GM23338 (cell line): ENCODE results near the gene YTHDF1. TPM values are rescaled to one million over a fixed set of nuclear protein-coding genes. Genes with fewer than 3 reads are reported as not detected.

Experiments used
- ATAC-seq: fragments of 200-7000 bp; cut with Tn5 transposase; 3 replicates; pipeline ENCODE4 v1.9.1; 2020
- DNase-seq: peaks from one replicate; pipeline ENCODE4 v3.0.0-alpha.2; 2015; ENCODE audit warnings: low spot score
- H2AFZ ChIP-seq: fragments of 200-600 bp; sonication (generic); 2 replicates; pipeline ENCODE4 v1.8.0; 2016; ENCODE audit warnings: antibody characterized with exemption, mild to moderate bottlenecking, moderate library complexity
- H3F3A ChIP-seq: fragments of 200-600 bp; sonication (generic); replicated peaks from 2 replicates; pipeline ENCODE4 v1.8.0; 2017; ENCODE audit warnings: antibody characterized with exemption, mixed run types, low read depth
- H3K27ac ChIP-seq: fragments of 200-600 bp; sonication (generic); 2 replicates; pipeline ENCODE4 v1.6.1; 2016; ENCODE audit warnings: low read depth
- H3K27me3 ChIP-seq: fragments of 200-600 bp; sonication (generic); 2 replicates; pipeline ENCODE4 v1.8.0; 2016; ENCODE audit warnings: mild to moderate bottlenecking, mixed run types, moderate library complexity; ENCODE audit not compliant: insufficient read depth
- H3K36me3 ChIP-seq: fragments of 200-600 bp; sonication (generic); 2 replicates; pipeline ENCODE4 v1.8.0; 2016; ENCODE audit warnings: mild to moderate bottlenecking; ENCODE audit not compliant: insufficient read depth
- H3K4me1 ChIP-seq: fragments of 200-600 bp; sonication (generic); 2 replicates; pipeline ENCODE4 v1.8.0; 2016; ENCODE audit warnings: mild to moderate bottlenecking, moderate library complexity; ENCODE audit not compliant: insufficient read depth
- H3K4me2 ChIP-seq: fragments of 200-600 bp; sonication (generic); 2 replicates; pipeline ENCODE4 v1.7.1; 2017; ENCODE audit warnings: mixed run types
- H3K4me3 ChIP-seq: fragments of 200-600 bp; sonication (generic); 2 replicates; pipeline ENCODE4 v1.6.1; 2016; ENCODE audit warnings: mixed run types
- H3K79me2 ChIP-seq: fragments of 200-600 bp; sonication (generic); replicated peaks from 2 replicates; pipeline ENCODE4 v1.8.0; 2017; ENCODE audit warnings: mild to moderate bottlenecking; ENCODE audit not compliant: insufficient read depth
- H3K9me2 ChIP-seq: fragments of 200-600 bp; sonication (generic); 2 replicates; pipeline ENCODE4 v1.8.0; 2017; ENCODE audit not compliant: insufficient read depth
- H4K20me1 ChIP-seq: fragments of 200-600 bp; sonication (generic); replicated peaks from 2 replicates; pipeline ENCODE4 v1.8.0; 2017; ENCODE audit warnings: mild to moderate bottlenecking; ENCODE audit not compliant: insufficient read depth
- H3K27ac Mint-ChIP-seq: 2 replicates; pipeline ENCODE4 v1.8.0; 2020; ENCODE audit warnings: inconsistent platforms, mild to moderate bottlenecking, moderate library complexity, mixed read lengths
- H3K27me3 Mint-ChIP-seq: 3 replicates; pipeline ENCODE4 v1.8.0; 2022; ENCODE audit warnings: low read depth, mild to moderate bottlenecking, moderate library complexity, mixed read lengths, inconsistent platforms; ENCODE audit not compliant: insufficient read depth, poor library complexity
- H3K36me3 Mint-ChIP-seq: 3 replicates; pipeline ENCODE4 v1.8.0; 2021; ENCODE audit warnings: low read depth, mild to moderate bottlenecking, inconsistent platforms, moderate library complexity, mixed read lengths
- H3K4me1 Mint-ChIP-seq: 3 replicates; pipeline ENCODE4 v1.8.0; 2020; ENCODE audit warnings: mild to moderate bottlenecking, inconsistent platforms, mixed read lengths
- H3K4me3 Mint-ChIP-seq: 3 replicates; pipeline ENCODE4 v1.8.0; 2021; ENCODE audit warnings: moderate library complexity, mild to moderate bottlenecking, inconsistent platforms, mixed read lengths
- H3K9me3 Mint-ChIP-seq: 3 replicates; pipeline ENCODE4 v1.8.0; 2020; ENCODE audit warnings: moderate library complexity, mild to moderate bottlenecking, inconsistent platforms, mixed read lengths
- CREB1 ChIP-seq: fragments of 250-450 bp; sonication (Bioruptor Pico); IDR thresholded peaks from 2 replicates; pipeline ENCODE4 v1.5.0; 2020; ENCODE audit warnings: low read depth, mild to moderate bottlenecking, moderate library complexity
- EZH2 ChIP-seq: fragments of 200-600 bp; sonication (generic); IDR thresholded peaks from one replicate; pipeline ENCODE4 v1.8.0; 2017; ENCODE audit warnings: antibody characterized with exemption, mild to moderate bottlenecking, low read depth; ENCODE audit not compliant: unreplicated experiment
- EZH2phosphoT487 ChIP-seq: fragments of 200-600 bp; sonication (generic); IDR thresholded peaks from one replicate; pipeline ENCODE4 v1.8.1; 2018; ENCODE audit warnings: antibody characterized with exemption; ENCODE audit not compliant: unreplicated experiment
- JUNB ChIP-seq: IDR thresholded peaks from one replicate; pipeline ENCODE4 v1.6.1; 2016; ENCODE audit warnings: antibody characterized with exemption; ENCODE audit not compliant: unreplicated experiment
- NANOG ChIP-seq: IDR thresholded peaks from 2 replicates; pipeline ENCODE4 v1.6.1; 2016; ENCODE audit warnings: antibody characterized with exemption, borderline replicate concordance
- POLR2AphosphoS5 ChIP-seq: IDR thresholded peaks from 2 replicates; pipeline ENCODE4 v1.6.1; 2016; ENCODE audit warnings: antibody characterized with exemption, low read depth
- STAT1 ChIP-seq: IDR thresholded peaks from one replicate; pipeline ENCODE4 v1.6.1; 2016; ENCODE audit warnings: antibody characterized with exemption; ENCODE audit not compliant: unreplicated experiment
- ZNF114 ChIP-seq: fragments of 250-450 bp; sonication (Bioruptor Pico); IDR thresholded peaks from 2 replicates; pipeline ENCODE4 v1.5.0; 2020; ENCODE audit warnings: mild to moderate bottlenecking, moderate library complexity
- ZNF331 ChIP-seq: fragments of 250-450 bp; sonication (Bioruptor Pico); IDR thresholded peaks from 2 replicates; pipeline ENCODE4 v1.5.0; 2020; ENCODE audit warnings: low read depth, mild to moderate bottlenecking, moderate library complexity
- polyA plus RNA-seq: library from polyadenylated mRNA; unstranded; fragments of >200 nt; fragmentation: Nextera tagmentation; extraction: Ambion mirVana; gene quantifications from 2 replicates; pipeline ENCODE4 v1.2.1, GENCODE V29; 2016
- total RNA-seq: library from RNA; depleted of rRNA; stranded (reverse); fragments of >200 nt; shearing (Covaris generic); gene quantifications from 2 replicates; pipeline ENCODE4 v1.2.3, GENCODE V29; 2014
- TF ChIP-seq, protein P1 (sequence below): fragments of 250-450 bp; sonication (Bioruptor Pico); IDR thresholded peaks from 2 replicates; pipeline ENCODE4 v1.5.0; 2020; ENCODE audit warnings: mild to moderate bottlenecking, moderate library complexity
- TF ChIP-seq, protein P2 (sequence below), 2 experiments: fragments of 200-600 bp in 1 of 2; sonication (generic) in 1 of 2; conservative IDR thresholded peaks; 2 replicates each; pipeline versions ENCODE4 v1.5.1 to v1.6.1; 2016 to 2017; ENCODE audit warnings: antibody characterized with exemption in 2 of 2, low read depth in 2 of 2, mild to moderate bottlenecking in 2 of 2, moderate library complexity in 1 of 2
- TF ChIP-seq, protein P3 (sequence below): IDR thresholded peaks from one replicate; pipeline ENCODE4 v1.6.1; 2018; ENCODE audit warnings: antibody characterized with exemption; ENCODE audit not compliant: unreplicated experiment
- TF ChIP-seq, protein P4 (sequence below): IDR thresholded peaks from 2 replicates; pipeline ENCODE4 v1.6.1; 2016; ENCODE audit warnings: antibody characterized with exemption

The YTHDF1 gene
- total and polyA plus RNA-seq, 2 experiments from 2014 or later: 30.9 to 64.3 TPM

DNA sequence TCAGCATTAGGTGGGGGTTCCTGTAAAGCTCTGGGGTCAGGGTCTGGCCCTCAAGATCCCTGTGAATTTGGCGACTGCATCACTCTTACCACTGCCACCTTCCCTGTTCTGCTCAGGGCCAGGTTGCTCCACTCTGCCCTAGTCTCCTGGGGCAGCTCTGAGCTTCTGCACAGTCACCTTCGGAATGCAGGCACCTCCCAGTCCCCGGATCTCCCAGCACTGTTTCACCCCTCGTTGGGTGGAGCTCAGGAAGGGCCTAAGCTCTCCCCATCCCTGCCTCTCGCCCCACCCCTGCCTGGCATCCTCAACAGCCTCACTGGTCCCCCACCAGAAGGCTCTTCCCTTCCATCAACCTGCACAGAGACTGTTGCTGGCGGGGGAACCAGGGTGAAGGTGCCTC, 46.2 kb downstream of the YTHDF1 start:
- Mint-ChIP-seq H3K36me3 (peaks cover 4% of the 10 kb centered on the region), H3K4me1 (peaks cover 7% of the 10 kb centered on the region), H3K27ac (peak overlapping the region; percentile 10; the same call in 1 of the 2 replicates), H3K27me3 (peaks cover 34% of the 10 kb centered on the region), H3K9me3 (peaks cover 9% of the 10 kb centered on the region; the same call in 2 of the 3 replicates), H3K4me3 (no peak overlapping the region)
- Histone ChIP-seq H3K27ac (no peak overlapping the region), H3K4me3 (no peak overlapping the region), H3F3A (peaks cover 3% of the 10 kb centered on the region; the same call in 1 of the 2 replicates), H3K4me1 (peaks cover 11% of the 10 kb centered on the region), H3K27me3 (peaks cover 19% of the 10 kb centered on the region), H3K9me2 (no peaks in the 10 kb centered on the region), H3K79me2 (no peaks in the 10 kb centered on the region), H3K4me2 (no peak overlapping the region), H3K36me3 (no peaks in the 10 kb centered on the region), H4K20me1 (no peaks in the 10 kb centered on the region), H2AFZ (no peak overlapping the region)
- DNase-seq (no peak), ATAC-seq (no peak)
- TF ChIP-seq, protein P1, sequence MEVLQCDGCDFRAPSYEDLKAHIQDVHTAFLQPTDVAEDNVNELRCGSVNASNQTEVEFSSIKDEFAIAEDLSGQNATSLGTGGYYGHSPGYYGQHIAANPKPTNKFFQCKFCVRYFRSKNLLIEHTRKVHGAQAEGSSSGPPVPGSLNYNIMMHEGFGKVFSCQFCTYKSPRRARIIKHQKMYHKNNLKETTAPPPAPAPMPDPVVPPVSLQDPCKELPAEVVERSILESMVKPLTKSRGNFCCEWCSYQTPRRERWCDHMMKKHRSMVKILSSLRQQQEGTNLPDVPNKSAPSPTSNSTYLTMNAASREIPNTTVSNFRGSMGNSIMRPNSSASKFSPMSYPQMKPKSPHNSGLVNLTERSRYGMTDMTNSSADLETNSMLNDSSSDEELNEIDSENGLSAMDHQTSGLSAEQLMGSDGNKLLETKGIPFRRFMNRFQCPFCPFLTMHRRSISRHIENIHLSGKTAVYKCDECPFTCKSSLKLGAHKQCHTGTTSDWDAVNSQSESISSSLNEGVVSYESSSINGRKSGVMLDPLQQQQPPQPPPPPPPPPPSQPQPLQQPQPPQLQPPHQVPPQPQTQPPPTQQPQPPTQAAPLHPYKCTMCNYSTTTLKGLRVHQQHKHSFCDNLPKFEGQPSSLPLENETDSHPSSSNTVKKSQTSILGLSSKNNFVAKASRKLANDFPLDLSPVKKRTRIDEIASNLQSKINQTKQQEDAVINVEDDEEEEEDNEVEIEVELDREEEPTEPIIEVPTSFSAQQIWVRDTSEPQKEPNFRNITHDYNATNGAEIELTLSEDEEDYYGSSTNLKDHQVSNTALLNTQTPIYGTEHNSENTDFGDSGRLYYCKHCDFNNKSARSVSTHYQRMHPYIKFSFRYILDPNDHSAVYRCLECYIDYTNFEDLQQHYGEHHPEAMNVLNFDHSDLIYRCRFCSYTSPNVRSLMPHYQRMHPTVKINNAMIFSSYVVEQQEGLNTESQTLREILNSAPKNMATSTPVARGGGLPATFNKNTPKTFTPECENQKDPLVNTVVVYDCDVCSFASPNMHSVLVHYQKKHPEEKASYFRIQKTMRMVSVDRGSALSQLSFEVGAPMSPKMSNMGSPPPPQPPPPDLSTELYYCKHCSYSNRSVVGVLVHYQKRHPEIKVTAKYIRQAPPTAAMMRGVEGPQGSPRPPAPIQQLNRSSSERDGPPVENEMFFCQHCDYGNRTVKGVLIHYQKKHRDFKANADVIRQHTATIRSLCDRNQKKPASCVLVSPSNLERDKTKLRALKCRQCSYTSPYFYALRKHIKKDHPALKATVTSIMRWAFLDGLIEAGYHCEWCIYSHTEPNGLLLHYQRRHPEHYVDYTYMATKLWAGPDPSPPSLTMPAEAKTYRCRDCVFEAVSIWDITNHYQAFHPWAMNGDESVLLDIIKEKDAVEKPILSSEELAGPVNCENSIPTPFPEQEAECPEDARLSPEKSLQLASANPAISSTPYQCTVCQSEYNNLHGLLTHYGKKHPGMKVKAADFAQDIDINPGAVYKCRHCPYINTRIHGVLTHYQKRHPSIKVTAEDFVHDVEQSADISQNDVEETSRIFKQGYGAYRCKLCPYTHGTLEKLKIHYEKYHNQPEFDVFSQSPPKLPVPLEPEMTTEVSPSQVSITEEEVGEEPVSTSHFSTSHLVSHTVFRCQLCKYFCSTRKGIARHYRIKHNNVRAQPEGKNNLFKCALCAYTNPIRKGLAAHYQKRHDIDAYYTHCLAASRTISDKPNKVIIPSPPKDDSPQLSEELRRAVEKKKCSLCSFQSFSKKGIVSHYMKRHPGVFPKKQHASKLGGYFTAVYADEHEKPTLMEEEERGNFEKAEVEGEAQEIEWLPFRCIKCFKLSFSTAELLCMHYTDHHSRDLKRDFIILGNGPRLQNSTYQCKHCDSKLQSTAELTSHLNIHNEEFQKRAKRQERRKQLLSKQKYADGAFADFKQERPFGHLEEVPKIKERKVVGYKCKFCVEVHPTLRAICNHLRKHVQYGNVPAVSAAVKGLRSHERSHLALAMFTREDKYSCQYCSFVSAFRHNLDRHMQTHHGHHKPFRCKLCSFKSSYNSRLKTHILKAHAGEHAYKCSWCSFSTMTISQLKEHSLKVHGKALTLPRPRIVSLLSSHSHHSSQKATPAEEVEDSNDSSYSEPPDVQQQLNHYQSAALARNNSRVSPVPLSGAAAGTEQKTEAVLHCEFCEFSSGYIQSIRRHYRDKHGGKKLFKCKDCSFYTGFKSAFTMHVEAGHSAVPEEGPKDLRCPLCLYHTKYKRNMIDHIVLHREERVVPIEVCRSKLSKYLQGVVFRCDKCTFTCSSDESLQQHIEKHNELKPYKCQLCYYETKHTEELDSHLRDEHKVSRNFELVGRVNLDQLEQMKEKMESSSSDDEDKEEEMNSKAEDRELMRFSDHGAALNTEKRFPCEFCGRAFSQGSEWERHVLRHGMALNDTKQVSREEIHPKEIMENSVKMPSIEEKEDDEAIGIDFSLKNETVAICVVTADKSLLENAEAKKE (CRISPR knock-in tag): no peak
- TF ChIP-seq STAT1 (no peak), ZNF331 (CRISPR knock-in tag) (no peak), POLR2AphosphoS5 (no peak), ZNF114 (CRISPR knock-in tag) (no peak), EZH2phosphoT487 (no peak), CREB1 (CRISPR knock-in tag) (no peak), JUNB (no peak), NANOG (no peak), EZH2 (no peak)
- TF ChIP-seq, protein P2, sequence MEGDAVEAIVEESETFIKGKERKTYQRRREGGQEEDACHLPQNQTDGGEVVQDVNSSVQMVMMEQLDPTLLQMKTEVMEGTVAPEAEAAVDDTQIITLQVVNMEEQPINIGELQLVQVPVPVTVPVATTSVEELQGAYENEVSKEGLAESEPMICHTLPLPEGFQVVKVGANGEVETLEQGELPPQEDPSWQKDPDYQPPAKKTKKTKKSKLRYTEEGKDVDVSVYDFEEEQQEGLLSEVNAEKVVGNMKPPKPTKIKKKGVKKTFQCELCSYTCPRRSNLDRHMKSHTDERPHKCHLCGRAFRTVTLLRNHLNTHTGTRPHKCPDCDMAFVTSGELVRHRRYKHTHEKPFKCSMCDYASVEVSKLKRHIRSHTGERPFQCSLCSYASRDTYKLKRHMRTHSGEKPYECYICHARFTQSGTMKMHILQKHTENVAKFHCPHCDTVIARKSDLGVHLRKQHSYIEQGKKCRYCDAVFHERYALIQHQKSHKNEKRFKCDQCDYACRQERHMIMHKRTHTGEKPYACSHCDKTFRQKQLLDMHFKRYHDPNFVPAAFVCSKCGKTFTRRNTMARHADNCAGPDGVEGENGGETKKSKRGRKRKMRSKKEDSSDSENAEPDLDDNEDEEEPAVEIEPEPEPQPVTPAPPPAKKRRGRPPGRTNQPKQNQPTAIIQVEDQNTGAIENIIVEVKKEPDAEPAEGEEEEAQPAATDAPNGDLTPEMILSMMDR (conservative IDR thresholded peaks at IDR 0.05; ENCODE audit: low read depth in 2 of 2): no peak
- TF ChIP-seq, protein P3, sequence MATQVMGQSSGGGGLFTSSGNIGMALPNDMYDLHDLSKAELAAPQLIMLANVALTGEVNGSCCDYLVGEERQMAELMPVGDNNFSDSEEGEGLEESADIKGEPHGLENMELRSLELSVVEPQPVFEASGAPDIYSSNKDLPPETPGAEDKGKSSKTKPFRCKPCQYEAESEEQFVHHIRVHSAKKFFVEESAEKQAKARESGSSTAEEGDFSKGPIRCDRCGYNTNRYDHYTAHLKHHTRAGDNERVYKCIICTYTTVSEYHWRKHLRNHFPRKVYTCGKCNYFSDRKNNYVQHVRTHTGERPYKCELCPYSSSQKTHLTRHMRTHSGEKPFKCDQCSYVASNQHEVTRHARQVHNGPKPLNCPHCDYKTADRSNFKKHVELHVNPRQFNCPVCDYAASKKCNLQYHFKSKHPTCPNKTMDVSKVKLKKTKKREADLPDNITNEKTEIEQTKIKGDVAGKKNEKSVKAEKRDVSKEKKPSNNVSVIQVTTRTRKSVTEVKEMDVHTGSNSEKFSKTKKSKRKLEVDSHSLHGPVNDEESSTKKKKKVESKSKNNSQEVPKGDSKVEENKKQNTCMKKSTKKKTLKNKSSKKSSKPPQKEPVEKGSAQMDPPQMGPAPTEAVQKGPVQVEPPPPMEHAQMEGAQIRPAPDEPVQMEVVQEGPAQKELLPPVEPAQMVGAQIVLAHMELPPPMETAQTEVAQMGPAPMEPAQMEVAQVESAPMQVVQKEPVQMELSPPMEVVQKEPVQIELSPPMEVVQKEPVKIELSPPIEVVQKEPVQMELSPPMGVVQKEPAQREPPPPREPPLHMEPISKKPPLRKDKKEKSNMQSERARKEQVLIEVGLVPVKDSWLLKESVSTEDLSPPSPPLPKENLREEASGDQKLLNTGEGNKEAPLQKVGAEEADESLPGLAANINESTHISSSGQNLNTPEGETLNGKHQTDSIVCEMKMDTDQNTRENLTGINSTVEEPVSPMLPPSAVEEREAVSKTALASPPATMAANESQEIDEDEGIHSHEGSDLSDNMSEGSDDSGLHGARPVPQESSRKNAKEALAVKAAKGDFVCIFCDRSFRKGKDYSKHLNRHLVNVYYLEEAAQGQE: no peak
- TF ChIP-seq, protein P4, sequence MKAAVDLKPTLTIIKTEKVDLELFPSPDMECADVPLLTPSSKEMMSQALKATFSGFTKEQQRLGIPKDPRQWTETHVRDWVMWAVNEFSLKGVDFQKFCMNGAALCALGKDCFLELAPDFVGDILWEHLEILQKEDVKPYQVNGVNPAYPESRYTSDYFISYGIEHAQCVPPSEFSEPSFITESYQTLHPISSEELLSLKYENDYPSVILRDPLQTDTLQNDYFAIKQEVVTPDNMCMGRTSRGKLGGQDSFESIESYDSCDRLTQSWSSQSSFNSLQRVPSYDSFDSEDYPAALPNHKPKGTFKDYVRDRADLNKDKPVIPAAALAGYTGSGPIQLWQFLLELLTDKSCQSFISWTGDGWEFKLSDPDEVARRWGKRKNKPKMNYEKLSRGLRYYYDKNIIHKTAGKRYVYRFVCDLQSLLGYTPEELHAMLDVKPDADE: no peak
